Bone marrow (tissue), 2 donors: ENCODE results near the gene IL11RA.

Experiments
- DNase-seq, 2 donors: peaks; one replicate each; lab custom pipeline; 2025; lab: John Stamatoyannopoulos, UW

IL11RA gene

DNA sequence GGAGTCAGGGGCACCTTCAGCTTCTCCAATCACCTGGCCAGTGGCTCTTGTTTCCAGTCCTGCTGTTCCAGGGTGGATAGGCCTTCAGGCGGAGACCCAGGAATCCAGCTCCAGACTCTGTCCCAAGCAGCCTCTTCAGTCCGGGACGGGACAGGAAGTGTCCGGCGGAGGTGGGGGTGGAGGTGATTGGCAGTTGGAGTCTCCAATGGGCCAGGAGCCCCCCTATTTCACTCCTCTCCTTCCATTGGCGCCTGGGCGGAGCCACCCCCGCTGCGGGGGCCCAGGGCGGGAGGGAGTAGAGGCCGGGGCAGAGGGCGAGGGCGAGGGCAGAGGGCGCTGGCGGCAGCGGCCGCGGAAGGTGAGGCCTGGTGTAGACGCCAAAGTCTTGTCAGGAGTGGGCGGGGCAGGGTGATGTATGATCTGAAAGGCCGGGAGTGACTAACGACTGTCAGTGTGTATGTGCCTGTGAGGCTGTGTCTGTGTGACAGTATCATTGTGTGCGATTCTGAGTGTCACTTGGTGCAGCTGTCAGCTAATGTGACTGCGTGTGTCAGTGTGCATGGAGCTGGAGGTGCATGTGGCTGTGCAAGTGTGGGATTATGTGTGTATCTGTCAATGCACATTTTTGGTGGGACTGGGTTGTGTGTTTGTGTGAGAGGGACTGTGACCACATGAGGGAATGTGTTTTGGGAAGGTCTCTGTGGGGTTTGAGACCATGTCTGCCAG is at the start of gene IL11RA:
Gene IL11RA (plus strand): TSS at position 310 of the 726 bp plus-strand sequence. CDS start 3,033 bp downstream, outside the sequence.
- no peak for DNase-seq

DNA sequence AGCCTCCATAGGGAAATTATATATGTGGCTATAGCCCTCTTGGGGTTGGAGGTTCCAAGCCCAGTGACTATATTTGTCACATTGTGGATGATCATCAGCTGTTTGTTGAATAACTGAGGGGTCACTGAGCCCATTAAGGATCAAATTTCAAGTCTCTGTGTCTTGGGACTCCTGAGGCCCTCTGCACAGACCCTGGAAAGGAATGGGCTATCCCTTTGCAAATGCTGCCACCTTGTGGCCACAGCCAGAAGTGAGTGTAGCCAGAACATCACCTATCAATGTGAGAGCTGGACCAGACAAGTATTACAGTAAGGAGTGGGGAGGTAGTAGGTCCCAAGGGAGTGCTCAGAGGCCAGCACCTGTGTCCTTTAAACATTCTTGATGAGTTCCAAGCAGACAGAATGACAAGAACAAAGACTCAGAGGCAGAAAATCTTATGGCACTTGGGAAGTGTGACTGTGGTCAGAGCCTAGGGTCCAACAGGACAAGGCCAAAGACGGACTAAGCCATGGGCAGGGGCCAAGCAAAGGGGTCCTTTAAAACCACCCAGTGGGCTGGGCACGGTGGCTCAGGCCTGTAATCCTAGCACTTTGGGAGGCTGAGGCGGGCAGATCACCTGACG is 48.3 kb upstream of the IL11RA start:
- peak; percentile 41 to 54 for DNase-seq

DNA sequence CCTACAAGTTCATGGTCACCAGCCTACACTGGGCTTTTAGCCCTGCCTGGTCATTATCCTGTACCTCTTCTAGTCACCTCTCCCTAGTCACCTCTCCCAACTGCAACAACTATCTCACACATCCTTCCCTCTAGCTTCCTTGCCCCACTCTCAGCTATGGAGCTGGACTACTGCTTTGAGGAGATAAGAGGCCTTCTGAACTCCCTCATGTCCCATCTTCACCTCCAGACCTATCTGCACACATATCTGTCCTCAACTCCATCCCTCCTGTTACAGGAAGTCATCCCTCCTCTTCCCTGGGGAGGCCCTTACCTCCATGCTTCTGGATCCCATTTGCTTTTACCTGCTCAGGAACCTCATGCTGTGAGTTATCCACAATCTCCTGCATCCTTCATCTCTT is 45.8 kb upstream of the IL11RA start:
- DNase-seq: no peak

DNA sequence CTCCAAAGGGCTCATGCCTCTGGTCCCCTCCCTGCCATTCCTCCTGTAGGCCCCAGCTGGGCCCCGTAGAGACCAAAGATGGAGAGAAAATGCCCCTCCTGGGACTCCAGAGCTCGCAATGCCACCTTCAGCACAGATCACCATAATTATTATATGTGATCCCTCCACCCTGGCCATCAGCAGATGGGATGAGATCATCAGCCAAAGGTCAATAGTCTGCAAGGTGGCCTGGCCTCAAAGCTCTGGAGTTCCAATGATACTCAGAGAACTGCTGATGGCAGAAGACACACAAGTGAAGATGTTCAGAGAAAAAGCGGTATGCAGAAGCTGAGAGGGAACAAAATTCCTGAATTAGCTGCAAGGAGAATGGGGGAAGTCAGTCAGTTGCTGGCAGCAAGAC is 45.1 kb upstream of the IL11RA start:
- no peak for DNase-seq

DNA sequence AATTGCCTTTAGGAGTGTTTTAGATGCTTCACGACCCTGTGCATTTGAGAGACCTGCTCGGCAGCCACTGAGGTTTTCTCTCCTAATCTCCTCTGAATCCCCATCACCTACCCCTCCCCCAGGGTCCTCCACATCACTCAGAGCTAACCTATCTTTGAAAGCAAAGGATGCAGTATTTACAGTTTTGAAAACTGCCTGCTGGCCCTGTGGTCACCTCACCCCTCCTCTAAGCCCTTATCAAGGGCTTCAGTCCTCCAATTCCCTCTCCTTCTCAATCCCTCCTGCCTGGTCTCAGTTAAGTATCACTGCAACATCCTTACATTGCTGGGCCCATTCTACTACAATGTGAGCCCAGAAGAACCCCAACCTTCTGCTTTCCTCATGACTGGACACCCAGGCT is 44.7 kb upstream of the IL11RA start:
- no peak for DNase-seq

DNA sequence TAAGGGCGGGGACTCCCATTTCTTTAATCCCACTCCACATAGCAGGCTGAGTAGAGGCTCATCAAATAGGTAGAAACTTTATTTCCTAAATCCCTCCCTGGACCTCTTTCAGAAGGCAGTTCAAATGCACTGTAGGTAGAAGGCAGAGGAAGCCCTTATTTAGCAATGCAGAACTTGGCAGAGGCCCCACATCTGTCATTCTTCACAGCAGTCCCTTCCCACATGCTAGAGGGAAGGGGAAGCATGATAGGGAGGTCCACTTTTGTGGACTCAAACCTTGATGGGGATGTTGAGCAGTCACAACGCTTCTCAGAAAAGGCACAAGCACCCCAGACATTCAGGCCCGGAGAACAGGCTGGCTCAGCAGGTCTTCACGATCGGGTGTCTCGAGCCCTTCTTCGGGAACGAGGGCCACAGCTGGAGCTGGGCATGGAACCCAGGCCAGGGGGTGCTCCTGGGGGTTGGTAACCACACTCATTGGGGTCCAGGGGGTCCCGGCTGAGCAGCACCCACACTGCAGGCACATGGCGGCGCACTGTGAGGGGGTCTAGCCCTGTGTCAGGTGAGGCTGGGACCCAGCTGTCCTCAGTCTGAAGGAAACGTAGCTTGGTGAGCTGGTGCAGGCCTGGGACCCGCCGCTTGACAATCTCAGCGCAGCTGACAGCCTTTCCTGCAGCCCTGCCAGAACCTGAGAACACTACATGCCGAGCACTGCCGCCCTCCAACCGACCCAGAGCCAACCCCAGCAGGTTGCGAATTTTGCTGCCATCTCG is 41.4 kb upstream of the IL11RA start:
- DNase-seq: no peak

DNA sequence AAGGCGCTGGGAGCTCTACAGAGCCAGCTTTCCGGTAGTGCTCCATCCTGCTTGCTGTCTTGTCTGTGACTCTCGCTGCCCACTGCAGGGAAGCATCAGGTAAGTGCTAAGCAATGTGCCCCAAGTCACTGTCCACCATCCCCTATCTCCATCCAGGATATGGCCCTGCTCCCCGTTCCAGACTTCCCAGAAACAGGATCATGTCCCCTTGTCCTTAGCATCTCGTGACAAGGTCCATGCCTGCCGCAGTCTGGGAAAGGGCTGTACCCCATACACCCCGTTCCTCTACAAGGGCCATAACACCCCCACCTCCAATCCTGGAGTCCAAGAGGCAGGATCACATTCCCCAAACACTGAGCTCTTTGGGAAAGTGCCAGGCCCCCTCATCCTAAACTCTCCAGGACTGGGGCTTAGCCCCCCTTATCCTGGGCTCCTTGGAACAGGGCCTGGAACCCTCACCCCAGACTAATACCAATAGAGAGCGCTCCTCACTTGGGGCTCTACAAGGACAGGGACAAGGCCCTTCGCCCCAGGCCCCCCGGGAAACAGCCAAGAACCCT is 40.7 kb upstream of the IL11RA start:
- DNase-seq: no peak

DNA sequence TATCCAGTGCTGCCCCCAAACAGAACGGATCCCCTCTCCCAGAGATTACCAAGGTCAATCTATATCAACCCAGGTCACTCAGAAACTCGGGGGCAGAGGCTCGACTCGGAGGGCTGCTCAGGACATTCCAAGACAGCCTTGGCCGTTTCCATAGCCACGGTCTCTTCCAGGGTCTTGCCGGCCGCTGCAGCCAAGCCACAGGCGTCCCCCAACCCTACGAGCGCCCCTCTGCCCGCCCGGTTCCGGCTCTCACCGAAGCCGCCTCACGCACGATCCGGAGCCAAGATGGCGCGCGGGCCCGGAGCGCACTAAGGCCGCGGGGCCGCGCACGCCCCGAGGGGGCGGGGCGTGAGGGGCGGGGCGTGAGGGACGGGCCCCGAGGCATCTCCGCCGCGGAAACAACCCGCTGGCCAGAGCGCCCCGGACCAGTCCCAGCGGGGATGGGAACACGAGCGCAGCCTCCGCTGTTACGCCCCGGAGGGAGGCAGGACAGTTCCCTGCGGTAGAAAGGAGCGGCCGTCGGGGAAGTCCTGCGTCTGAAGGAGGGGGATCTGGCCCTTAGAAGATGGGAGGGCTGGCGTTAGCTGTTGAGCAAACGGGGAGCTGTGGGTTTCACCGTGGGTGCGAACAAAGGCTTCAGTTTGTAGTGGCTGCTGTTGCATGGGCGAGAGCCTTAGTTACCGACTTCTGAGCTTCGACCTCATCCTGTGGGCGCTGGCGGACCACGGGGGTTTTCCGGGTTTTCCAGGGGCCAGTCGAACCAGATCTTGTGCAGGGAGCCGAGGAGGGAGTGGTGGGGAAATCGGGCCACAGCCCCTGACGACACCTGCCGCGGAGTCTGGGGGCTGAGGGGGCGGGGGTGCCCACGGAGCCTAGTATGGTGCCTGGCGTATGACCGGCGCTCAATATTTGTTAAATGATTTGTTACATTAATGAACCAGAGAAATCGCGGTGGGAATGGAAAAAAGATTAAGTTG is 39.9 kb upstream of the IL11RA start, which contains the start of gene RPP25L:
Gene RPP25L (minus strand): TSS at position 287 of the 977 bp plus-strand sequence. CDS start 801 bp downstream, outside the sequence.
- DNase-seq: peak in 1 of 2 donors; percentile 66

DNA sequence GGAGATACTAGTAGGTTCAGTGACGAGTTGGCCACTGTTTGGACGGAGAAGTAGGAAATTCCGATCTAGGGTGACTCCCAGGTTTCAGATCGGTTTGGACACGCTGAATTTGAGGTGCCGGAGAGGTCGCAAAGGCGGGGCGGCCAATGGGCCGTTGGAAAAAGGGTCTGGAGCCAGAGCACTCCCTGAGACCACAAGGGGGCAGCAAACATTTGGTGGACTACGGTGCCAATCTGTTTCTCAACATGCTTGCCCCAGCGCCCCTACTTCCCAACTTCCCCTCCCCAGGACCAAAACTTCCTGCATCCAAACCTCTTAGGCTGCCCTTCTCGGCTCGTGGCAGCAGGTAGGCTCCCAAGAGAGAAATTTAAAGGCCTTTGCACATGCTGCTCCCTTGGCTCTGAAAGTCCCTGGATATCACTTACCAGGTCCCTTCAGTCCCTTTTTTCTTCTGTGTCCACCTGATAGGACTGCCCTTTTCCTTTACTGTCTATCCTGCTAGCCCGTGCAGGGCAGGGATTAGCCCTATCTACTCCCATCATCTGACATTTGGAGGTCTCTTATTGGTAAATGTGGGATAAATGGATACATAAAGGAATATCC is 39.1 kb upstream of the IL11RA start:
- DNase-seq: peak; percentile 34 to 61

DNA sequence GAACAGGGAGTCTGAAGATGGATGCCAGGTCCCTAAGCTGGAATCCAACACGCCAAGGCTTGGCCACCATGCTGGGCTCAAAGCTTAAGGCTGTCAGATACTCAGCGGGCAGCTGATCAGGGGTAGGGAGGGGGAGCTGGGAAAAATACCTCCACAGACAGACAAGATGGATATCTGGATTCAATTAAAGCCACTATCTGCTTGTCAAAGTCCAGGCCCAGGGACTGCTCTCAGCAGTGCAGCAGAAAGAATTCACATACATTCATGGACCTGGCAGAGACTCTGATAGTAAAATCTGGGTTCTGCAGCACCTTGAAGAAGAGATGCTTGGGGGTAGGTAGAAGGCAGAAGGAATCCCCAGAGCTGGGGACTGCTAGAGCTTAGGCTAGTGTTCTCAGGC is 36.9 kb upstream of the IL11RA start:
- no peak for DNase-seq

DNA sequence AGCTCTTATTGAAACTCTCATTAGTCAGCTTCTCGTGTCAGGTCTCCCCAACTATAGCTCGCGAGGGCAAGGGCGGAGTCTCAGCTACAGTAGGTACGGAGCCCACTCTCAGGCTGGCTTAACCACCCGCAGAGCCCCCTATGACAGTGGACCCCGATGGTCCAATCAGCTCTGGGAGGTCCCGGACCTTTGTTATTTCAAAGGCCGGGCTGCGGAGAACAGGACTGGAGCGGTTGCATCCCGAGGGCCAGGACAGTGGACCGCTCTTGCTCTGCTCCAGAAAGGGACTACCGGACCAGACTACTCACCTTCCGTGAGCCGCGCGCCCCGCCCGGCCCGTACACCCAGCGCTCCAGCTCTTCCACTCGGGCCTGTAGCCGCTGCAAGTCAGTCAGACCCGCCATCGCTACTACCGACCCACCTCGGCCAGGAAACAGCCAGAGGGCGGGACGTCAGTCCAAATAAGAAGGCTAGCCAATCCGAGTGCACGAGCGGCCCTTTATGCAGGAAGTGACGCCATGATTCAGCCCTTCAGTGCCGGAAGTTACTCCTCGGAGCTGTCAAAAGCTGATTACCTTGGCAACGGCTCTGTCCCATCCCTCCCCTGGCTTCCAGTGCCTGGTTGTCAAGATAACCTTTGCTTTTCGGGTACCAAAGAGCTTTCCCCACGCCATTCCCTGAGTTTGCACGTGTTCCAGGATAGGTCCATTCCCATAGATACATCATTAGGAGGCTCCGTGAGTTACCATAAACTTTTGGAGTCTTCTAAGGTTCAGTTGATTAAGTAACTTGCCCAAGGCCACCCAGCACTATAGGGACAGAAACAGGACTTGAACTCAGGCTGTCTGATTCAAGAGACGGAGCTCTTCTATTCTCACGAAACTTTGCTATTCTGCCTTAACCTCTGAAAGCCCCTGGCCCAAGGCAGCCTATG is 31.7 kb upstream of the IL11RA start, which contains the start of gene DCTN3:
Gene DCTN3 (minus strand): TSS at position 435 of the 934 bp plus-strand sequence. CDS start 31 bp downstream, at position 404.
- DNase-seq: peak; percentile 65 to 93

DNA sequence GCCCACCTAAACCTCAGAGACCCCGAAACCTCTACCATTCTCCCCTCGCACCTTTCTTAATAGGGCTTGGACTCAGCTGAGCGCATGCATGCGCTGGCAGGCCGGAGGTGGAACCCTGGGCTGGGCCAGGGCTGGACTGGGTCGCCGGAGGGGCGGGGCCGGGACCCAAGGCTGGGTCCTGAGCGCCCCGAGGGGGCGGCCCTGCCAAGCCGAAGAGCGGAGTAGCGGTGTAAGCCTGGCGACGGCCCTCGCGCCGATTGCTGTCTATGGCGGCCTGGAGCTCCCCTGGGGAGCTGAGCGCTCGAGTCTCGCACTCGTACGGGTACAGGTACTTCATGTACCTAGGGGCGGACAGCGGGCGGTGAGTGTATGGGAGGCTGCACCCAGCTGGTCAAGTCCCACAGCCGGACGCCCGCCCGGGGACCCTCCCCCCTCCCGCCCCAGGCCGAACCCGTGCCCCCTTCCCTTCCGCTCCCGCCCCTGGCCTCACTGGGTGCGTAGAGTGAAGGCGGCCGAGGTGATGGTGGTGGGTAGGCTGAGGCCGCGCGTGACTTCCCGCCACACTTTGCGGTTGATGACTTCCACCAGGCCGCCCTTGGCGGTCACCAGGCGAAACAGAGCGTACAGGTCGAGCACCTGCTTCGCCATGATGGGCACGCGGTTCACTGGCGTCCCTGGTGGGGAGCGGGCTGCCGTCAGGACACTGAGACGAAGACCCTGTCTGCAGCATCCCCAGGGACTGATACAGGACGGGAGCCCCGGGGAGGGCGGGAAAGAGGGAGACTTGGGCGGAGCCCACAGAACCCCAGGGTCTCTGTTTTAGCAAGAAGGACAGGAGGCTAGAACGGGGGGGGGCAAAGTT is 28.4 kb upstream of the IL11RA start:
- DNase-seq: no peak

DNA sequence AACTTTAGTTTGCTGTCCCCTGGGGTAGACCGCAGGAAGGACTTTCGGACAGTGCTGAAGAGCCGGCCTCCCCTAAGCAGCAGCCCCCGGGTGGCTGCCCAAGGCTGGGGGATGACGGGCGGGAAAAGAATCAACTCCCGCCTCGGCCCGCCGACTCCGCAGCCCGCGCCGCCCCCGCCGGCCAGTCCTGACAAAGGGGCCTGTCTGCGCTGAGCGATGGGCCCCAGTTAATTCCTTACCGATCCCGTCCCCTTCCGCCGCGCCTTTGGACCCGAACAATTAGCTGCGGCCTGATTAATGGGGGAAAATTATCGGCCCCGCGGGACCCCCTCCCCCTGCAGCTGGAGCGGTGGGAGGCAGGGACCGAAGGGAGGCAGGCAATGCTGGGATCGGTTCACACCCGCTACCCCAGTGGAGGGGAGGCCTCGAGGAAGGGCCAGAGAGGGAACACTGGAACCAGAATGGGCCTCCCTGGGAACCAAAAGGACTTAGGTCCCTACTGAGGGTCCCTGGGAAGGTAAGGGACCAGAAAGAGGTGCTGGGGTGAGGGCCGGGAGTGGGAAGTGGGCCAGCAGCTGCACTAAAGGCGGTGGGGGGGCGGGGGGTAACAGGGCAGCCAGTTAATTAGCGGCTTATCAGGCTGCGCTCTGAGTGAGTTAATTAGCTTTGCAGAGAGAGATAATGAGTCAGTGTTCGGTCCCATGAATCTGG is 27.4 kb upstream of the IL11RA start:
- no peak for DNase-seq

DNA sequence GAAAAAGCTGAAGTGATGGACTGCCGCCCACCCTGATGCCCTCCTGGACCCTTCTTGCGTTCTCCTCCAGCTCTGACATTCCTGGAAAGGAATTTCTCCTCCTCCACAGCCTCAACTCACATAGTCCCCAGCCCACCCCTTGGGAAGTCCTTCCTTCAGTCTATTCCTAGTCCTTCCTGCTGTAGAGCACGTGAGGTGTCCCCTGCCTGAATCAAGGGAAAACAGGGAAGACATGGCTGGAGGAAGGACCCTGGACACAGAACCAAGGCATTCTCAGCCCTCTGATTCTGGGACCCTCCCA is 26.8 kb upstream of the IL11RA start:
- no peak for DNase-seq

DNA sequence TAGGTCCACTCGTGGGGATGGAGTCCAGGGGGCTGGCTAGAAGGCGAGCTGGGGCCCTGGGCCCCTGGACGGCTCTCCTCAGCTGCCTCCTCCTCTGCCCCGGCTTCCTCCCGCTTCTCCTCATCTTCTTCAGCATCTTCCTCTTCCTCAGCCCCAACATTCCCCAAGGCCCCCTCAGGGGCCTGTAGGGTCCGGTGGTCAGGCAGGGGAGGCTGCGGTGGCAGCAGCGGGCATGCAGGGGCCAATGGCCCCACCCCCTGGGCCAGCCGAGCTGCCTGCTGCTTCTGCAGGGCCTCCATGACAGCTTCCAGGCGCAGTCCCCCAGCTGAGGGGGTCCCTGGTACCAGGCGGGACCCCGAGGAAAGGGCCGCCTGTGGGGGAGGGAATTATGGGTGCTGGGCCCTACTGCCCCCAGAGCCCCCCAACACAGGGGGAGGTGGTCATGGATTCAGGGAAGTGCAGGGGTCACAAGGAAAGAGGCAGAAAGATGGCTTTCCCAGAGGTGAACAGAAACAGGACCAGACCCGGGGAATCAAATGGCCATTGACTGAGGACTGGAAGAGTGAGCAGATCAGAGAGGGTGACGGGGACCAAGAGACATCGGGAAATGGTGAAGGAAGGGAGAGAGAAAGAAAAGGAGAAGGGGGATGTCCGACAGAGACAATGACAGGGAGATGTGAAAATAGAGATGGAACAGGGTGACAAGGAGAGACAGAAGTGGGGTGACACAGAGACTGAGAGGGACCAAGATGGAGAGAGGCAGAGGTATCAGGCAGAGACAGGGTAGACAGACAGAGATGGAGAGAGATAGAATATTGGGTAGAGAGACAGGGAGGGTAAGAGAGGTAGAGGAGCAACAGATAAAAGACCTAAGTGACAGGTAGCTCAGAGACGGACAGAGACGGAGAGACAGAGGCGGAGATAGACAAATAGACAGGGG is 24.0 kb upstream of the IL11RA start:
- no peak for DNase-seq

DNA sequence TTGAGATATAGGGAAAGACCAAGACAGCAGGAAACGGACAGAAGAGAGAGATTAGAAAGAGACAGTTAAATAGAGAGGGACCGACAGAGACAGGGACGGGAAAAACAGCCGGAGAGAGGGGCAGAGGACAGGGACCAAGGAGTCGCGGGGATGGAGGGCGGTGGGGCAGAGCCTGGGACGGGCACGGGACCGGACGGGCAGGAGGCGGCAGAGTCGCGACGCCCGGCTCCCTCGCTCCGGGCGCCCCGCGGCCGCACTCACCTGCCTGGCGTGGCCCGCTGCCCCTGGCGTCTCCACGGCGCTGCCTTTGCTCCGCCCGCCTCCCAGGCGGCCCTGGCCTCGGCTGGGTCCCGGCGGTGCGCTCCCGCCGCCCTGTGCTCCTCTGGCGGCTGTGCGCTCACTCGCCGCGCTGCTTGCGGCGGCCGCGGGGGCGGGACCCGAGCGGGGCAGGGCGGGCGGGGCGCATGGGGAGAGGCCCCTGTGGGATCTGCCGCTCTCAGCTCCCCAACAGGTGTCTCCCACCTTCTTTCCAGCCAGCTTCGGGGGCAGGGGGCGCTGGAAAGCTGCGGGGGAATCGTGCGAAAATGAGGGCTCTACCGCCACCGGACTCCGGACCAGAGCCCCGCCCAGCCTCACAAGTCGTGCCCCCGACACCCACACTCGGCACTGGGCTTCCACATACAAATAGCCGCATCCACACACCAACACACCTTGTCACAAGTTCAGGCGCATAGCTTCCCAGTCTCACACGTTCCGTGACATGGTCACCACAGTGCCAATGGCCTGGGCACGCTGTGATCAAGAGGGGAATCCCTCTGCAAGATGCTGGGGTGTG is 23.1 kb upstream of the IL11RA start, which contains the start of gene ARID3C:
Gene ARID3C (minus strand): TSS at position 411 of the 835 bp plus-strand sequence. CDS start 1,052 bp downstream, outside the sequence.
- DNase-seq: no peak
